ENCODE measurements around the gene ANKRD13D.
A peak's percentile ranks its signal among the peaks of the same experiment; 100 is the strongest.

ANKRD13D gene

GRCh38 chr11:67287355-67288197, 1.5 kb upstream of the ANKRD13D start:
- peak in 1 of 2 donors; percentile 58 for DNase-seq

- no peak for DNase-seq
Measured at GRCh38 chr11:67288198-67288451, 978 bp upstream of the ANKRD13D start.

GRCh38 chr11:67288452-67289225, 464 bp upstream of the ANKRD13D start:
- peak; percentile 89 for DNase-seq

GRCh38 chr11:67289651-67290479, 762 bp downstream of the ANKRD13D start:
- no peak for DNase-seq

- DNase-seq: peak in 1 of 2 donors; percentile 0
Measured at GRCh38 chr11:67290801-67291200, 1.7 kb downstream of the ANKRD13D start.

- DNase-seq: peak in 1 of 2 donors; percentile 1
Measured at GRCh38 chr11:67291481-67292381, 2.6 kb downstream of the ANKRD13D start.

GRCh38 chr11:67292671-67293070, 3.6 kb downstream of the ANKRD13D start:
- no peak for DNase-seq

GRCh38 chr11:67293090-67293489, 4.0 kb downstream of the ANKRD13D start:
- peak; percentile 1 to 60 for DNase-seq

GRCh38 chr11:67295846-67296245, 6.7 kb downstream of the ANKRD13D start:
- DNase-seq: no peak

- DNase-seq: no peak
Measured at GRCh38 chr11:67298786-67299185, 9.7 kb downstream of the ANKRD13D start.

- no peak for DNase-seq
Measured at GRCh38 chr11:67299471-67300191, 10.5 kb downstream of the ANKRD13D start.

GRCh38 chr11:67300256-67300755, 11.2 kb downstream of the ANKRD13D start:
- no peak for DNase-seq

- DNase-seq: no peak
Measured at GRCh38 chr11:67300756-67301312, 11.7 kb downstream of the ANKRD13D start.

GRCh38 chr11:67301313-67301921, 12.3 kb downstream of the ANKRD13D start:
- no peak for DNase-seq

GRCh38 chr11:67301951-67302516, 12.9 kb downstream of the ANKRD13D start:
- no peak for DNase-seq

- DNase-seq: no peak
Measured at GRCh38 chr11:67302571-67303131, 13.5 kb downstream of the ANKRD13D start.

GRCh38 chr11:67303132-67303834, 14.2 kb downstream of the ANKRD13D start, which contains the start of gene SSH3:
TSS of gene SSH3 (plus strand) at chr11:67303530. CDS start at chr11:67303626, 96 bp downstream.
- DNase-seq: peak in 1 of 2 donors; percentile 53

- DNase-seq: peak in 1 of 2 donors; percentile 34
Measured at GRCh38 chr11:67303835-67304411, 14.8 kb downstream of the ANKRD13D start.
